ENCODE data around the gene CD81.

CD81 gene

DNA sequence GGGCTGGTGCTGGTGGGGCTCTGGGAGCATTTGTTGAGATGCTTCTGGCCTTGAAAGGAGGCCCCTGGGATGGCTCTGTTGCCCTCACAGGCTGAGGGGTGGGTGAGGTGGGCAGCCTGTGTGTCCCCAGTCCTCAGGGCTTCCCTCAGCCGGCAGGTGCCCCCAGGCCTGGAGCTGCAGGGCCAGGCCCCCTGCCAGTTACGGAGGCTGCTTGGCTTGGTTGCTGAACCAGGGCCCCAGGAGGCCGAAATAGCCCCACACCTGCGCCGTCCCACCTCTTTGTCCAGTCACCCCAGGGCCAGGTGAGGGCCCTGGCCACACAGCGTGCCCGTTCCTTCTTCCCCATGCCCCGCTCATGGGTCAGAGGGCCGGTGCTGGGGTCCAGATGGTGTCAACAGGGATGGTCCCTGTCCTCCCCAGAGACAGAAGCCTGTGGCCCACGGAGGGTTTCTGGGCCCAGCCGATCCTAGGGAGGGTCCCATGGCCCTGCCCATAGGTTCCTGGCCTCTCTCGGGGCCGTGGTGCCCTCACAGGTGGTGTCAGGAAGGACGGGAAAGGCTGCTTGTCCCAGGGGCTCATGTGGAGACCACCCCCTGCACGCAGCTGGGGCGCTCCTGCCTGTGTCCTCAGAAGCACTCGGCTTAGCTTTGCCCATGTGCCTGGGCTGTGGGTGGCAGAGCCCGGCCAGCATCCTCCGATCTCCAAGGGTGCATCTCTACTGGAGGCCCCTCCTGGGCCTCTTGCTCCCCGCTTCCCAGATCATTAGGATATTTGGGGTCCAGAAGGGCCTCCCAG lies 14.3 kb downstream of the CD81 start:
- ATAC-seq = no peak

DNA sequence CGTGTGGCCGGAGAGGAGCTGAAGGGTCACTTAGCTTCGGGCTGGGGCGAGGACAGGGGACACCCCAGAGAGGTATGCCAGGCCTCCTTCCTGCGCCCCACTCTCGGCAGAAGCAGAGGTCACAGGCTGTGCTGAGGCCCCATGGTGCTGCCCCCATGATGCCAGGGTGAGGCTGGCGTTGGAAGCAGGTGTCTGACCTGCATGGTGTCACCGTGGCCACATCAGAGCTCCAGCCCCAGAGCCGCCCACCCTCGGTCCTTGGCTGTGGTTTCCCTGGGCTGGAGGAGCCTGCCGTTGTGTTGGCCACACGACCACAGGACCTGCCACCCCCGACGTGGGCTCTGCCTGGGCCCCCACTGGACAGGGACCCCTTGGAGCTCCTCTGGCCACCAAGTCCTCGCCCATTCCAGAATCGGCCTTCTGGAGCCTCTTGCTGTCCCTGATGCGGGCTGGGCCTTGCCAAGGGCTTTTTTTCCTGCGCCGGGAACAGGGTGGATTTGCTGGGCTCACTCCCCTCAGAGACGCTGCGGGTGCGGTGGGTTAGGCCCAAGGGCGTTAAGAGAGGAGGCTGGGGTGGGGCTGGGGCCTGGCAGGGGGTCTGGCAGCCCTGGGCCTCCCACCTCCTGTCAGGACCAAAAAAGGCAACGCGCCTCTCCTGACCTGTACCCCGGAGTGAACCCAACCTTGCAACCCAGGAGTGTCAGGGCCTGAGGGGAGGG lies 15.3 kb downstream of the CD81 start:
- ATAC-seq = no peak

DNA sequence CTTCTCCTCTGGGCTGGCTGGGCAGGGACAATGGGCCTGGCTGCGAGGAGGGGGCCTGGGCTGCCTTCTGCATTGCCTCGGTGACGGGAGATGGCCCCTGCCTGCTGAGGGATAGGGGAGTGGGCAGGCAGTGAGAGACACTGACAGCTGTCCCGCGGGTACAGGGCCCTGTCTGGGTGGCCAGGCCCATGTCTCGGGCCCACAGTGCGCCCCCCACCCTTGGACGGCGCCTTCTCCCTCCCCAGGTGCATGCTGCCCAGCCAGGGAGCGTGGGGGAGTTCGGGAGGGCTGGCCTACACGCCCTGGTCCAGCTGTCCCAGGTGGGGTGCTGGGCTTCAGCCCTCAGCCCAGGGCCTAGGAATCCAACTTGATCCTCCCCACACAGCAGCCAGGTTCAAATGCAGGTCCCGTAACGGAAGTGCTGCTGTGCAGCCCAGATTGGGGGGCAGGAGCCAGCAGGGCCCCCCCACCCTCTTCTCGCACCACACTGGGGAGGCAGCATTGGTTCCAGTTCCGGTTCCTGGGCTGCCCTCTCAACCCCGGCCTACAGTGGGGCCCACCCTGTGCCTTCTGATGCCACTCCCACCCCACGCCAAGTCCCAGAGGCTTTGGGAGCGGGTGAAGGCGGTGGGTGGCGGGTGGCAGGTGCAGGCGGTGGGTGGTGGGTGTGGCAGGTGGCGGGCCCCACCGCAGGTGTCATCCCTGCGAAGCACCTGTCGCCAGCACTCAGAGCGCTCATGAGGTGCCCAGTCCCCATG lies 16.2 kb downstream of the CD81 start:
- no peak for ATAC-seq

DNA sequence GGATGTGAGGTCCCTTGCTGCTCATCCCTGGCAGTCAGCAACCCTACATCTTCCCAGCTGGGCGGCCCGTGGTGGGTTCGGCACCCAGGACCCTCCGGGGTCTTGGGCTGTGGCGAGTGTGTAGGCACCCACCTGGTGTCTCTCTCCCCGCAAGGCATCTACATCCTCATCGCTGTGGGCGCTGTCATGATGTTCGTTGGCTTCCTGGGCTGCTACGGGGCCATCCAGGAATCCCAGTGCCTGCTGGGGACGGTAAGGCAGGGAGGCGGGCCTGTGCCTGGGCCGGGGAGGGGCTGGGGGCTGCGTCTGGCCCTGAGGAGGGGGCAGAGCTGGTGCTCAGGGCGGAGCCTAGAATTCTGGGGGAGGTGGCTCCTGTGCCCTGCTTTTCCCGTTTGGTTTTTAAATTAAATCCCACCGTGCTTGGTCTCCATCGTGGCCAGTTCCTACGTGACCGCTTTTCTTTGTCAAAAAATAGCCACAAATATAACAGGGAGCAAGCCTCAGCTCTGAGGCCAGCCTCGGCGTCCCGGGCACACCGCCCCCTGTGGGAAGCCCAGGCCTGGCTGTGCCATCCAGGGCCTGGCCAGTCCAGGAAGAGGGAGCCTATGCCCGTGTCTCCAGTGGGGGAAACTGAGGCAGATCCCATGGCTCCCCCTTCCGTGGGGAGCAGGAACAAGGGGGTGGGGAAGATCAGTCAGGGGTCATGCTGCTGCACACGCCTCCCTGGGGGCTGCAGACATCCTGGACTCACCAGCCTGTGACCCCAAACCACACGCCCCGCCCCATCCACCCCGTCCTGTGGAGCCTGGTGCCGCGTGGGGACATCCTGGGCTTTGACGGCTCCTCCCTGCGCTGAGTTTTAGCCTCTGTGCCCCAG lies 17.1 kb downstream of the CD81 start:
- no peak for ATAC-seq

DNA sequence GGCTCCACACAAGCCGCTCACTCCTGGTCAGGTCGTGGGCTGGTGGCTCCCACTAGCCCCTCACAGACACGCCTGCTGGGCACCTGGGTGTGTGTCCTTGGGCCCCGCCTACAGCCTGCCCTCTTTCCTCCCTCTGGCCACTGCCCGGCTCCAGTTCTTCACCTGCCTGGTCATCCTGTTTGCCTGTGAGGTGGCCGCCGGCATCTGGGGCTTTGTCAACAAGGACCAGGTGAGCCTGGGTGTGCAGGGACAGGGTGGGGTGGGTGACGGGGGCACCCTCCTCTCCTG lies 17.7 kb downstream of the CD81 start:
- ATAC-seq = no peak

DNA sequence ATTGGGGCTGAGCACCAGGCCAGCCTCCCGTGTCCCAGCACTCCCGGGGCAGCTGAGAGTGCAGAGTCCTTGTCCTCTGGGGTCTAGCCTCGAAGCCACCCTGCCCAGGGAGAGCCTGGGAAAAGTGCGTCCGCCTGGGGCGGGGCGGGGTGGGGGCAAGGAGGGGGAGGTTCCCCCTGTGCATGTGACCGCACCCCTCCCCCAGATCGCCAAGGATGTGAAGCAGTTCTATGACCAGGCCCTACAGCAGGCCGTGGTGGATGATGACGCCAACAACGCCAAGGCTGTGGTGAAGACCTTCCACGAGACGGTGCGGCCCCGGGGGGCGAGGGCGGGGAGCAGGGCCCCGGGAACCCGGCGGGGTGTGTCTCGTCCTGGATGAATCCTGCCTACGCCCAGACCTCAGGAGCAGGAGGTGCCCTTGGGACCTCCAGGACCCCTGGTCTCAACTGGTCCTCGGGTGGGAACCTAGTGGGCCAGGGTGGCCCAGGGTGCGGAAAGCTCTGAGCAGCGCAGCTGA lies 18.2 kb downstream of the CD81 start:
- ATAC-seq = no peak

DNA sequence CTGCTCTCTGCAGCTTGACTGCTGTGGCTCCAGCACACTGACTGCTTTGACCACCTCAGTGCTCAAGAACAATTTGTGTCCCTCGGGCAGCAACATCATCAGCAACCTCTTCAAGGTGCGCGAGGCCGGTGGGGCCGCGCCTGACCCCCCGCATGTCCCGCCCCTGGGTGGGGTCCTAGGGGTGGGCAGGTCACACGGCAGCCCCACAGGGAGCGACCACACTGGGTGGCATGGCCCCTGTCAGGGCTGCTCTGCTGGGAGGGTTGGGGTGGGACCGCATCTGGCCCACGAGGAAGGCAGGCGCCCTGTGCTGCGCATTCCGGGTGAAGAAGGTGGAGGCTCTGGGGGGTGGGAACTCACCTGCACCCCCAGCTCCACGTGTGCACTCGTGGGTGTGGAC lies 18.7 kb downstream of the CD81 start:
- no peak for ATAC-seq

DNA sequence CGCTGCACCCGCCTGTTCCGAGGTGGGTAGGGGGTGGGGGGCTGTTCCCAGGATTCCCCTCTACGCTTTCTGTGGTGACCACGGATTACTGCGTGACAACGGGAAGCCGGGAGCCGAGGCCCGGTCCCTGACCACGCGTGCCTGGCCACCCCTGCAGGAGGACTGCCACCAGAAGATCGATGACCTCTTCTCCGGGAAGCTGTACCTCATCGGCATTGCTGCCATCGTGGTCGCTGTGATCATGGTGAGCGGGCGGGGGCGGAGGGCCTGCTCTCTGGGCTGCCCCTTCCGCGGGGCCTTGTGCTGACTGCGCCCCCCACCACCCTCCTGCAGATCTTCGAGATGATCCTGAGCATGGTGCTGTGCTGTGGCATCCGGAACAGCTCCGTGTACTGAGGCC lies 19.4 kb downstream of the CD81 start:
- no peak for ATAC-seq

DNA sequence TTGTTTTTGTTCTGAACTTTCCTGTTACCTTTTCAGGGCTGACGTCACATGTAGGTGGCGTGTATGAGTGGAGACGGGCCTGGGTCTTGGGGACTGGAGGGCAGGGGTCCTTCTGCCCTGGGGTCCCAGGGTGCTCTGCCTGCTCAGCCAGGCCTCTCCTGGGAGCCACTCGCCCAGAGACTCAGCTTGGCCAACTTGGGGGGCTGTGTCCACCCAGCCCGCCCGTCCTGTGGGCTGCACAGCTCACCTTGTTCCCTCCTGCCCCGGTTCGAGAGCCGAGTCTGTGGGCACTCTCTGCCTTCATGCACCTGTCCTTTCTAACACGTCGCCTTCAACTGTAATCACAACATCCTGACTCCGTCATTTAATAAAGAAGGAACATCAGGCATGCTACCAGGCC lies 19.9 kb downstream of the CD81 start:
- ATAC-seq = no peak

DNA sequence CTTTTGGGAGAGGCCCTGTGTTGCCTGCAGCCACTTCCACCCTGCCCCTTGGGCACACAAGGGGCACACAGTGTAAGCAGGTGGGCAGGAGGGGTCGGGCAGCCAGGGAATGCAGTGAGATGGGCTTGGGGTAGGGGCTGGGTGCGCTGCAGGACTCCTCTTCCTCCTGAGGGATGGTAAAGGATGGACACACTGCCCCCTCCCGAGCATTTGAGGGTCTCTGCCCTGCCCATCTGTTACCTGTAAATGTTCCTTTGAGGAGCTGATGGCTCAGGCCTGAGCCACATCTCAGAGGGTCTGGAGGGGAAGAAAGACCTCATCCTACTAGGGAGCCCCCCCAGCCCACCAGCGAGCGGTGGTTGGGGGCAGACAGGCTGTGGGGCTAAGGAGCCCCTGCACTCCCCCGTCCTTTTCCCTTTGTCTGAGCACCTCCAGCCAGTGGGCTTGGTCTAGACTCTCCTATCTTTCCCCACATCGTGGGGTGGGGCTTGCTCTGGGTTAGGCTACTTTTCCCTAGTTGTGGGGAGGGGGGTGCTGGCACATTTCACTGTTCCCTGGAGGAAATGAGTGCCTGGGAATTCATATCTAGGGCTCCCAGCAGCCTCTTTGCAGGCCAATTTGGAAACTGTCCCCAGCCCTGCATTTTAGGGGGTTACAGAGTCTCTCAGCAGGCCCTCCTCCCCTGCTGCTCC lies 21.7 kb downstream of the CD81 start:
- ATAC-seq = no peak

DNA sequence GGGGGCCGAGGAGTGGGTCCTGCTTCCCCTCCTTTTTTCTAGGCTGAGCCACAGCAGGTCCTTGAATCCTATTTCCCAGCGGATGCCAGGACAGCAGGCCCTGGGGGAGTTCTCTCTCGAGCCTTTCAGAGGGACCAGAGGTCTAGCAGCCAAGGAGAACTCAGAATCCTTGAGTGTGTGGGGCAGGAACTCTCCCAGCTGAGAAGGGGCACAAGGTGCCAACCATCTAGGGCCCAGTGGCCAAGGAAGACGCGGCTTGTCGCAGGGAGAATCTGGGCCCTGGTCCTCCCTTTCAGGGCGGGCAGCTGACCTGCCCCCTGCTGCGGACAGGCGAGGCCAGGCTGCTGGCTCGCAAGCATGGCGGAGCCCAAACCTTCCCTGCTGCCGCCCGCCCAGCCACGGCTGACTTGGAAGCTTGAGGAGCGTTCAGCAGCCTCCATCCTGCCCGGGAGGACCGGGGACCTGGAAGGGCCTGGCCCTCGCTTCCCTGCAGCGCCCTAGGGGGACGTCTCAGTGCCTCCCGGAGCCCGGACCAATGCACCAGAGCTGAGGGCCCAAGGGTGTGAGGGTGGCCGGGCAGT lies 22.5 kb downstream of the CD81 start:
- no peak for ATAC-seq

DNA sequence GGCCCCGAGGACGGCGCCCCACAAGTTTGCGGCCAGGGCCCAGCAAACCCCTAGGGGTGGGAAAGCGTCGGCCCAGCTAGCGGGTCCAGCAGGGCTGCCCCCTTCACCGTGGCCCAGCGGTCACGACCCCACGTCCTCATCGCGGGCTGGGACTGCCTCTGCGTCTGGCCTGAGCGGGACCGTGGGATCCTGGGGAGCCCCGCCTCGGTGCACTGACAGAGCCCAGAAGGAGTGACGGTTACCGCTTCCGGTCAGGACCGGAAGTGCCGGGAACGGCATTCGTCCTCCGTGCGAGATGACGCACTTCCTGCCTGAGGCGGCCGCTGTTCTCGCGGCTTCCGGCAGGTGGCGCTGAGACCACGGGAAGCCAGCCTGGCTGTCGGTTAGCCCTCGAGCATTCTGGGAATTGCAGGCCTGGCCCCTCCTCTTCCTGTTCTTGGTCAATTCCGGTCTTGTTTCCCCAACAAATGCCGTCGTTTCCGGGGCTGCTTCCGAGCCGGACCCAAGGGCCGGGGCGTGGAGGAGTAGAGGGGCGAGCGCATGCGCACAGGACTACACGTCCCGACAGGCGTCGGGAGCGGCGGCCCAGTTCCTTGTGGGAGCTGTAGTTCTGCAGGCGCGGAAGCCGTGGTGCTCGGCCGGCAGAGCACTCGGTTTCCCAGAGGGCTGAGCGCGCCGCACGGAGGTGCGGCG lies 23.1 kb downstream of the CD81 start, which contains the start of gene TSSC4:
TSSC4 (plus strand) TSS at position 682 of the 693 bp plus-strand sequence. CDS start 1,884 bp downstream, outside the sequence.
- ATAC-seq = peak; percentile 85 to 88

DNA sequence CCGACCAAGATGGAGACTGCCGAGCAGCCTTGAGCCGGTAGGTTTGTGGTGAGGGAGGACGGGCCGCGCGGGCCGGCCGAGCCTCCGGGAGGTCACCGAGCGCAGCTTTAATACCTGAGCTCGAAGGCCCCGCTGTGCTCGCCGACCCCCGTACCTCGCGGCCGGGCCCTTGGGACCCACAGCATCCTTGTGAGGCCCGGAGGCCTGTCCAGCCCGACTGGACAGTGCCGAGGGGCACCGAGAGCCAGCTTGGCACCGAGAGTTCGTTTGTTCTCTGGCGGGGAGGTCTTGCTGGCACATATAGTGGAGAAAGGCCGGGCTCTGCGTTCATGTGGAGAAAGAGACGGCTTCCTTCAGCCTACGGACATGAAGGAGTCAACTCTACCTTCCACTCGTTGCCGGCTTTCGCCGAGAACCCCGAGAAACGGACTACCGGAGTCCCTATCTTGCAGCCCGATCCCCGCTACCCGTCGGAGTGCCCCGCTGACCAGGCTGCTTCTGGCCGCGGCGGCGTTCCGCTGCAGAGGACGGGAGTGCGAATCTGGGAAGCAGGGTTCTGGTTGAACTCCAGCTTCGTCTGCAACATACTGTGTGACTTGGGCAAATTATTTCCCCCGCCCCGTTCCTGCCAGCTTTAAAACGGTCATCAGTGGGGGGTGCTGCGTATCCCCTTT lies 23.8 kb downstream of the CD81 start:
- ATAC-seq = no peak

DNA sequence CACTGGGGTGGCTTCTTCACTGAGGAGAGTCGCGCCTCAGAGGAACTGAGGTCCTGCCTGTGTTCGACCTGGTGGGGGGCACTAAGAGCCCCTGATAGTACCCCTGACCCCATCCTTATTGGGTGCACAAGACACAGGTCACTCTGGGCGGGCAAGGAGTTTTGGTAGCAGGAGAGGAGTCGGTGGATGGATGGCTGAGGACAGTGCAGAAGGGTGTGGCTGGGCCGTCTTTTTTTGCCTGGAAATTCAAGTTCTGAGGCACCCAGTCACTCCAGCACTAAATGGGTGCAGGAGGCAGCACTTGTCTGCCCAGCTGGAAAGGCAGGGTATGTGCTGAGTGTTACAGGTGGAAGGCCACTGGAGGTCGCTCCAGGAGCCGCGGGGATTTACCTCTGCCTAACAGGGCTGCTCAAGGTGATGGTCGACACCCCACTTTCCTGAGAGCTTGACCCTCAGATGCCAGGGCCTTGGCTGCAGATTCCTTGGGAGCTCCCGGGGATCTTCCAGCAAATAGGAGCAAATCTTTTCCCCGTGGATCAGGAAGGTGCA lies 24.4 kb downstream of the CD81 start:
- no peak for ATAC-seq

DNA sequence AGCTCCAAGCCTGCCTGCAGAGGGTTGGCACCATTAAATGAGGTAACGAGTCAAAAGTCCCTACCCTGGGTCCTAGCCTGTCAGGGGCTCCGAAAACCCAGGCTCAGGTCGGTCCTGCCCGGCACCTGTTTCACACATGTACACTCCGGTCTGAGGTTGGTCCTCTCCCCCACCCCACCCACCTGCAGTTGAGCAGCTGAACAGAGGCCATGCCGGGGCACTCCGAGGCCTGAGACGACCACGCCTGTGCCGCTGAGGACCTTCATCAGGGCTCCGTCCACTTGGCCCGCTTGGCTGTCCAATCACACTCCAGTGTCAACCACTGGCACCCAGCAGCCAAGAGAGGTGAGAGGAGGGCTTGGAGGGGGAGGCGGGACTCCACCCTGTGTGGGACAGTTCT lies 25.0 kb downstream of the CD81 start:
- ATAC-seq = no peak

DNA sequence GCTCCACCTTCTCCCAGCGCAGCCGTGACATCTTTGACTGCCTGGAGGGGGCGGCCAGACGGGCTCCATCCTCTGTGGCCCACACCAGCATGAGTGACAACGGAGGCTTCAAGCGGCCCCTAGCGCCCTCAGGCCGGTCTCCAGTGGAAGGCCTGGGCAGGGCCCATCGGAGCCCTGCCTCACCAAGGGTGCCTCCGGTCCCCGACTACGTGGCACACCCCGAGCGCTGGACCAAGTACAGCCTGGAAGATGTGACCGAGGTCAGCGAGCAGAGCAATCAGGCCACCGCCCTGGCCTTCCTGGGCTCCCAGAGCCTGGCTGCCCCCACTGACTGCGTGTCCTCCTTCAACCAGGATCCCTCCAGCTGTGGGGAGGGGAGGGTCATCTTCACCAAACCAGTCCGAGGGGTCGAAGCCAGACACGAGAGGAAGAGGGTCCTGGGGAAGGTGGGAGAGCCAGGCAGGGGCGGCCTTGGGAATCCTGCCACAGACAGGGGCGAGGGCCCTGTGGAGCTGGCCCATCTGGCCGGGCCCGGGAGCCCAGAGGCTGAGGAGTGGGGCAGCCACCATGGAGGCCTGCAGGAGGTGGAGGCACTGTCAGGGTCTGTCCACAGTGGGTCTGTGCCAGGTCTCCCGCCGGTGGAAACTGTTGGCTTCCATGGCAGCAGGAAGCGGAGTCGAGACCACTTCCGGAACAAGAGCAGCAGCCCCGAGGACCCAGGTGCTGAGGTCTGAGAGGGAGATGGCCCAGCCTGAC lies 26.0 kb downstream of the CD81 start:
- no peak for ATAC-seq

DNA sequence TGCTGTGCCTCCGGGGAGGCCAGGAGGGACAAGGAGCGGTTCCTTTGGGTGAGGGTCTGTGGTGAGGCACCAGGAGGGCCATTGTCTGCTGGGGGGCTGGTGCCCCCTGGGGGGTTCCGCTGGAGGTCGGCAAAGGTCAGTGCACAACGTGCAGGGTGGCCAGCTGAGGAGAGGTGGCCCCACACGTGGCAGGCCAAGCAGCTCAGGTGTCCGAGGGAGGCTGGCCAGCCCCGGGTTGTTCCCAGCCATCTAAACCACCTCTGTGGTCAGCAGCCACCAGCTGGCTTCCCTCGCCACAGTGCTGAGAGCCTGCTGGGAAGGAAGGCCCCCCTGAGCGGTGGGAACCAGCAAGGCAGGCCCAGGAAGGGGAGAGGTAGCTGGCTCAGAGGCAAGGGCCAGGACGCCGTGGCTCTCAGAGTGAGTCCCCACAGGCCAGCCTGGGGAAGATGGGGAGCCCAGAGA lies 27.7 kb downstream of the CD81 start:
- no peak for ATAC-seq

DNA sequence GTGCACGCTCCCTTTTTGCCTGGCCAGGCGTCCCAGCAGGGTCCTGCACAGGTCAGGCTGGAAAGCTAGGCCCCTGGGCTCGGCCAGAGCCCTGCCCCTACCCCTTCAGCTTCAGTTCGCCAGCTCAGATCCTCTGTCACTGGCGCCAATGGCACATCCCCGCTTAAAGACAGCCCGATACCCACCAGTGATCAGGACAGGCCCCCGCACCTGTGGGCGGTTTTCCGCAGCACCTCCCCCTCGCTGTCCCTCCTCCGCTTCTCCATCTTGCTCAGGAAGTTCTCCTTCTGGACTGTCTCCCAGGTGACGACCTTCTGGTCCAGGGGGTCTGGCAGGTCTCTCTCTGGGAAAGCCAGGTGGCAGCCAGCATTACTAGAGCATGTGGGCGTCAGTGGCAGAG lies 29.3 kb downstream of the CD81 start:
- ATAC-seq = no peak

DNA sequence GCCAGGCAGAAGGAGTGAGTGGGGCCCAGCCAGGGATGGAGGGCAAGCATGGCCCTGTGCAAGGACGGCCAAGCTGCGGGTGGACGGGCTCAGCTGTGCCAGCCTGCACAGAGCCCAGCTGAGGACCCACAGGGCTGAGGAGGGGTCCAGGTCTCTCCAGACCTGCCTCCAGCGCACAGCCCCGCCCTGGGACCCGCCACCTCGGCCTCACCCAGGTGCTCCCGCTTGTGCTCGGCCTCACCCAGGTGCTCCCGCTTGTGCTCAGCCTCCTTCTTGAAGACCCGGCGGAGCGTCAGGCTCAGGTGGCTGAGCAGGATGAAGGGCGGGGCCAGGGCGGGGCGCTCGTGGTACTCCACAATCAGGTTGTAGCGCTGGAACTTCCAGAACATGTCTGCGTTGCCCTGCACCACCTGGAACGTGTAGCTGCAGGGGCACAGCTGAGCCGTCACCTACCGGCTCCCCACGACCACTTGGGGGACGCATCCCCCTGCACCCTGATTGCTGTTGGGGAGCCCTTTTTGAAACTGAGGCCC lies 29.8 kb downstream of the CD81 start:
- no peak for ATAC-seq
